Measurements from ENCODE around the gene NFIB.

The NFIB gene

DNA sequence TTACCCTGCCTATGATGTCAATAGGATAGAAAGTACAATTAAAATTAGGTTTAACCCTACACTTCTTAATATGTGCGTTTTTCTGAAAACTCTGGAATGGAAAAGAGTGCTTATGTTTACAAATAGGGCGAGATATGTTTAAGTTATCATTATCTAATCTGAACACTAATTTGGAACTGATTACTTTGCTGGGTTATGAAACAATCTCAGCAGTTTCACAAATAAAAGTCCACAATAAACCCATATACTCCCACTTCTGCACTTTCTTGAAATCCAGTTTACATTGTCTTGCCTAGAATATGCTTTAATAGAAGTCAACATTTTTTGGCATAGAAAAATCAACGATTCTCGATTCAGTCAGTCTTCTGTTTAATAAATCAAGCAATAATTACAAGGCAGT lies 236.3 kb downstream of the NFIB start:
- H3K4me3 ChIP-seq (ENCODE audit: low read length) = no peak overlapping the region
- no peak for DNase-seq (ENCODE audit: low read depth)
- TF ChIP-seq, protein P1, sequence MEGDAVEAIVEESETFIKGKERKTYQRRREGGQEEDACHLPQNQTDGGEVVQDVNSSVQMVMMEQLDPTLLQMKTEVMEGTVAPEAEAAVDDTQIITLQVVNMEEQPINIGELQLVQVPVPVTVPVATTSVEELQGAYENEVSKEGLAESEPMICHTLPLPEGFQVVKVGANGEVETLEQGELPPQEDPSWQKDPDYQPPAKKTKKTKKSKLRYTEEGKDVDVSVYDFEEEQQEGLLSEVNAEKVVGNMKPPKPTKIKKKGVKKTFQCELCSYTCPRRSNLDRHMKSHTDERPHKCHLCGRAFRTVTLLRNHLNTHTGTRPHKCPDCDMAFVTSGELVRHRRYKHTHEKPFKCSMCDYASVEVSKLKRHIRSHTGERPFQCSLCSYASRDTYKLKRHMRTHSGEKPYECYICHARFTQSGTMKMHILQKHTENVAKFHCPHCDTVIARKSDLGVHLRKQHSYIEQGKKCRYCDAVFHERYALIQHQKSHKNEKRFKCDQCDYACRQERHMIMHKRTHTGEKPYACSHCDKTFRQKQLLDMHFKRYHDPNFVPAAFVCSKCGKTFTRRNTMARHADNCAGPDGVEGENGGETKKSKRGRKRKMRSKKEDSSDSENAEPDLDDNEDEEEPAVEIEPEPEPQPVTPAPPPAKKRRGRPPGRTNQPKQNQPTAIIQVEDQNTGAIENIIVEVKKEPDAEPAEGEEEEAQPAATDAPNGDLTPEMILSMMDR (conservative IDR thresholded peaks at IDR 0.05; ENCODE audit: low read length) = no peak

DNA sequence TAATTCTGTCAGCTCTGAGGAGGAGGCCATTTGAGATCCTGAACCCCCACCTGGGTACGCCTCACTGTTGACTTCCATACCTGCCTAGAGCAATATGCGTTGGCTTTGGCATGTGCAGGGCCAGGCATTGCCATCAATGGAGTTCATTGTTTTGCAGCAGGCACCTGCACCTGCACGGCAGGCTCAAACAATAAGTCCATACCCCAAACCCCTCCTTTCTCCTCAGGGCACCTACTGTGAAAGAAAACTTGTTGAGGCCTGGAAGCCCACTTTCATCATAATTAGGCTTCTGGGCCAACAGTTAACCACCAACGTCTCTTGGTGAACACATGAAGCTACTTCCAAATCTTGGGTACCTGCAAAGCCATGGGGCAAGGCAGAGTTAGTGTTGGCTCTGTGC lies 238.7 kb downstream of the NFIB start:
- DNase-seq (ENCODE audit: low read depth) = no peak

DNA sequence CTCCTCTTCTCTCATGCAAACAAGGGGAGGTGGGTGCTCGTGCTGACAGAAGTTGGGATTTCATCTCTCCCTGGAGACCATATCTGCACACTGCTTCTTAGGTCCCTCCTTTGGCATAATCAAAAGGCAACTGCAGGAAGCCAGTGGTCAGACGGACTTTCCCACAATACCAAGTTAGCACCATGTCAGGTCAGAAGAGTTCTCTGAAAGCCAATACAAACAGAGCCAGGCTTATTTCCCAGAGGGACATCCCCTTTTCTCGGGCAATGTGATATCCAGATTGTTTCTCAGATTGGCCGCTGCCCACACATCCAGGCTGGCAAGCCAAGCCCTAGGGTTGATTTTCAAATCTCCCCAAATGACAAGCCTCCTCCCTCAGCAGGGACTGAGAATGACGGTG lies 241.1 kb downstream of the NFIB start:
- TF ChIP-seq, protein P1 (conservative IDR thresholded peaks at IDR 0.05; ENCODE audit: low read length) = no peak
- no peak overlapping the region for H3K4me3 ChIP-seq (ENCODE audit: low read length)
- no peak for DNase-seq (ENCODE audit: low read depth)

More for the DNA sequence above, 238.7 kb downstream of the NFIB start:
- TF ChIP-seq, protein P1 (conservative IDR thresholded peaks at IDR 0.05; ENCODE audit: low read length) = no peak
- no peak overlapping the region for H3K4me3 ChIP-seq (ENCODE audit: low read length)

DNA sequence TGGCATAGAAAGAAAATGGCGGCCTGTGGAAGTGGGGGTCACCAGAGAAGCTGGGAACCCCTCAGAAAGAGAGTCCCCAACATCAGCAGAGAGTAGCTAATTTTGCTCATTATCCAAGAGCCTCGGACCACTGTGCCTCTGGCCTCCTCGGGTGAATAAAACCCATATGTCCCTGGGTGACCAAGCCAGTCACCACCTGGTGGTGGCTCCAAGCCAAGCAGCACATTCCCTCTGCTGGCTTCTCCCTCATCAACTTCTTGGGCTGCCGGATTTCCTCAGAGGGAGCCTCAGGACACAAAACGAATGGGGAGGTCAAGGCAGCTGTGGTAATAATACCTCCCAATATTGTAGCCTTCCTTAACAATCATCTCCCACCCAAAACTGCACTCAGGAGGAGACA lies 242.5 kb downstream of the NFIB start:
- DNase-seq (ENCODE audit: low read depth) = no peak
- TF ChIP-seq, protein P1 (conservative IDR thresholded peaks at IDR 0.05; ENCODE audit: low read length) = no peak
- H3K4me3 ChIP-seq (ENCODE audit: low read length) = no peak overlapping the region

DNA sequence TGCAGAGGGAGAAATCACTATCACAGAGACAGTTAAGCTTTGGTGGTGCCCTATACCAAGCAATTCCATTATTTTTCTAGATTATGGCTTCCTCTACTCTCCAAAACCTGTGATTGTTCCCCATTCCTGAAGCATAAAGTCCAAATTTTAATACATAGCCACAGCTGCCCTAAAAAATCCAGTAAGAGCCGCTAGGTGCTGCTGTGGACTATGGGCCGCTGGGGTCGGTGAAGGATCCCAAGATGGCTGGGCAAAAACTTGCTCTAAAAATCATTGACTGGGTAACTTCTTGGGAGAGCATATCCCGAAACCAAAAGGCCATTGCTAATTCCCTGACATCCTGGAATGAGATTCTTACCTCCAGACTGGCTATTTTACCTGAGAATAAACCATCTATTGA lies 245.3 kb downstream of the NFIB start:
- H3K4me3 ChIP-seq (ENCODE audit: low read length) = no peak overlapping the region
- TF ChIP-seq, protein P1 (conservative IDR thresholded peaks at IDR 0.05; ENCODE audit: low read length) = no peak
- DNase-seq (ENCODE audit: low read depth) = no peak

DNA sequence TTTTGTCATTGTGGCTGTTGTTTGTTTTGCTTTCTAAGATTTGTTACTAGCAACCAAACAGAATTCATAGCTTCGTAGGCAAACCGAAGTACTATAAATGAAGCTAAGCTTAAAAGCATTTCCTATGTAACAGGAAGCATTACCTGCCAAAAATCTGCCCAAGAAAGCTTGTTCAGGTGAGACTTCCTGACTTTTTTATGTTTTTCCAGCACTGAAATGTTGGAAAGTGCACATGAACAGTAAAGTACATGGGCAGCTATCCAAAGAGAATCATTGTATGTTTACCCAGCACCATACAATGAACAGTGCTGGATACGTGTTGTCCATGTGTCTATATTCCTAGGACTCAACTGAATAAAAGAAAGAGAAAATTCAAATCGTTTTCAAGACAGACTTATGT lies 247.1 kb downstream of the NFIB start:
- no peak for DNase-seq (ENCODE audit: low read depth)
- H3K4me3 ChIP-seq (ENCODE audit: low read length) = no peak overlapping the region
- TF ChIP-seq, protein P1 (conservative IDR thresholded peaks at IDR 0.05; ENCODE audit: low read length) = no peak

DNA sequence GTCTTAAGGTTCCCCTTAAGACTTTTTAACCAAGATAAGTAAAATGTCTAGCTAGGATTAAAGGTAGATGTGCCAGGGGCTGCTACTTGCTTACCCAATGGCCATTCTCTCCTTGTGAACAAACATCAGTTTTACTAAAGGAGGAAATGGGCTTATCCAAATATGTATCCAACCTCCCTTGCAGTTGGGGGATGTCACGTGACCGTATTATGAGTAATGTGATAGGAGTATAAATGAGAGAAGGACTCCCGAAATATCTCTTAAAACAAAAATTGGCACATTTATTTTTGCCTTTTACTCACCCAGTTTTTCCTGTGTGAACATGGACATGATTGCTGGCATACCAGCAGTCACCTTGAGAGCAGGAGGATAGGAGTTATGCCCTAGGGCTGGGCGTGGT lies 247.9 kb downstream of the NFIB start:
- DNase-seq (ENCODE audit: low read depth) = no peak
- TF ChIP-seq, protein P1 (conservative IDR thresholded peaks at IDR 0.05; ENCODE audit: low read length) = no peak

More for the DNA sequence above, 247.9 kb downstream of the NFIB start:
- no peak overlapping the region for H3K4me3 ChIP-seq (ENCODE audit: low read length)
